Epithelial cell of esophagus (primary cell): ENCODE data around the gene PLGRKT.

Experiments used
- DNase-seq: peaks from one replicate; pipeline ENCODE4 v3.0.0; 2010; ENCODE audit warnings: low read depth
- H3K4me3 ChIP-seq: 2 replicates; pipeline ENCODE4 v1.5.1; 2011; ENCODE audit warnings: mild to moderate bottlenecking, low read length, control low read depth
- TF ChIP-seq, protein P1 (sequence below): IDR thresholded peaks from 2 replicates; pipeline ENCODE4 v1.5.1; 2011; ENCODE audit warnings: low read depth, mild to moderate bottlenecking, low read length, control low read depth, inconsistent platforms; ENCODE audit not compliant: insufficient read depth; ENCODE audit errors: missing control alignments

The PLGRKT gene

DNA sequence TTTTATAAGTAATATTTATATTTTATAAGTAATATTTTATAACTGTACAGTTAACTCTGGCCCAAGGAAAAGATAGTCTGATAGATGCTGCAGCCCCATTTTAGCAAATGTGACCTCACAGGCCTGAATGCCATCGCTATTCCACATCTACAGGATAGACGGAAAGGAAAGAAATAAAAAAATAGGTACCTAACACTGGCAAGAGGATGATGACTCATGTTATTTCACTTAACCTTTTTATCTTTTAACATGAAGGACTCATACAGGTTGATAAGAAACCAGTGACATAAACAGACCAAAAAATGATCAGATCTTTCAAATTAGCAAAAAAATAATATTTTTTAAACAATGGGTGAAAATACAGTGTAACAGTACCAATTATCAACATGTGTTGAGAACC is 15.3 kb upstream of the PLGRKT start:
- peak; percentile 33 for DNase-seq
- TF ChIP-seq, protein P1, sequence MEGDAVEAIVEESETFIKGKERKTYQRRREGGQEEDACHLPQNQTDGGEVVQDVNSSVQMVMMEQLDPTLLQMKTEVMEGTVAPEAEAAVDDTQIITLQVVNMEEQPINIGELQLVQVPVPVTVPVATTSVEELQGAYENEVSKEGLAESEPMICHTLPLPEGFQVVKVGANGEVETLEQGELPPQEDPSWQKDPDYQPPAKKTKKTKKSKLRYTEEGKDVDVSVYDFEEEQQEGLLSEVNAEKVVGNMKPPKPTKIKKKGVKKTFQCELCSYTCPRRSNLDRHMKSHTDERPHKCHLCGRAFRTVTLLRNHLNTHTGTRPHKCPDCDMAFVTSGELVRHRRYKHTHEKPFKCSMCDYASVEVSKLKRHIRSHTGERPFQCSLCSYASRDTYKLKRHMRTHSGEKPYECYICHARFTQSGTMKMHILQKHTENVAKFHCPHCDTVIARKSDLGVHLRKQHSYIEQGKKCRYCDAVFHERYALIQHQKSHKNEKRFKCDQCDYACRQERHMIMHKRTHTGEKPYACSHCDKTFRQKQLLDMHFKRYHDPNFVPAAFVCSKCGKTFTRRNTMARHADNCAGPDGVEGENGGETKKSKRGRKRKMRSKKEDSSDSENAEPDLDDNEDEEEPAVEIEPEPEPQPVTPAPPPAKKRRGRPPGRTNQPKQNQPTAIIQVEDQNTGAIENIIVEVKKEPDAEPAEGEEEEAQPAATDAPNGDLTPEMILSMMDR: no peak
- H3K4me3 ChIP-seq: no peak overlapping the region

DNA sequence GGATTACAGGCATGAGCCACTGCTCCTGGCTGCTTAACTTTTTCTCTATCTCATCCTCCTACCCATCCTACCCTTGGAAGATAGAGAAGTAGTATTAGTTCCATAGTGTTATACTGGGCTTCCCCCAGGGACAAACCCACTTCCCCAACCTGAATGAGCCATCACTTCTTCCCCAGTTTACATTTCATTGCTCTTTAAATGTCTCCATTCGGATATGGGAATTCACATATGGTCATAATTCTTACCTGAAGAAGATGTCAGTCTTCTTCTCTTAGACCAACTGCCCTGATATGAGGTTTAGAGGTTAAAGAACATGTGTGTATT is 14.5 kb upstream of the PLGRKT start:
- DNase-seq: no peak
- TF ChIP-seq, protein P1: no peak
- no peak overlapping the region for H3K4me3 ChIP-seq

DNA sequence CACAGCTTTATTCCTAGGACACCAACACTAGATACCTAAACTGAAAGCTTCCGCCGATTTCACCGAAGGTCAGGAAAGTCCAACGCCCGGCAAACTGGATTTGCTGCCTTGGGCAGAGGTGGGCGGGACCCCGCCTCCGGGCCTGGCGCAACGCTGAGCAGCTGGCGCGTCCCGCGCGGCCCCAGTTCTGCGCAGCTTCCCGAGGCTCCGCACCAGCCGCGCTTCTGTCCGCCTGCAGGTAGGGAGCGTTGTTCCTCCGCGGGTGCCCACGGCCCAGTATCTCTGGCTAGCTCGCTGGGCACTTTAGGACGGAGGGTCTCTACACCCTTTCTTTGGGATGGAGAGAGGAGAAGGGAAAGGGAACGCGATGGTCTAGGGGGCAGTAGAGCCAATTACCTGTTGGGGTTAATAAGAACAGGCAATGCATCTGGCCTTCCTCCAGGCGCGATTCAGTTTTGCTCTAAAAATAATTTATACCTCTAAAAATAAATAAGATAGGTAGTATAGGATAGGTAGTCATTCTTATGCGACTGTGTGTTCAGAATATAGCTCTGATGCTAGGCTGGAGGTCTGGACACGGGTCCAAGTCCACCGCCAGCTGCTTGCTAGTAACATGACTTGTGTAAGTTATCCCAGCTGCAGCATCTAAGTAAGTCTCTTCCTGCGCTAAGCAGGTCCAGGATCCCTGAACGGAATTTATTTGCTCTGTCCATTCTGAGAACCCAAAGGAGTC is 12.8 kb upstream of the PLGRKT start, which contains the start of gene CD274:
Gene CD274 (plus strand): TSS at position 184 of the 733 bp plus-strand sequence. CDS start 5,572 bp downstream, outside the sequence.
- TF ChIP-seq, protein P1: peak; percentile 66
- peak; percentile 95 for DNase-seq
- H3K4me3 ChIP-seq: peak within 1 kb of the TSS; percentile 64

DNA sequence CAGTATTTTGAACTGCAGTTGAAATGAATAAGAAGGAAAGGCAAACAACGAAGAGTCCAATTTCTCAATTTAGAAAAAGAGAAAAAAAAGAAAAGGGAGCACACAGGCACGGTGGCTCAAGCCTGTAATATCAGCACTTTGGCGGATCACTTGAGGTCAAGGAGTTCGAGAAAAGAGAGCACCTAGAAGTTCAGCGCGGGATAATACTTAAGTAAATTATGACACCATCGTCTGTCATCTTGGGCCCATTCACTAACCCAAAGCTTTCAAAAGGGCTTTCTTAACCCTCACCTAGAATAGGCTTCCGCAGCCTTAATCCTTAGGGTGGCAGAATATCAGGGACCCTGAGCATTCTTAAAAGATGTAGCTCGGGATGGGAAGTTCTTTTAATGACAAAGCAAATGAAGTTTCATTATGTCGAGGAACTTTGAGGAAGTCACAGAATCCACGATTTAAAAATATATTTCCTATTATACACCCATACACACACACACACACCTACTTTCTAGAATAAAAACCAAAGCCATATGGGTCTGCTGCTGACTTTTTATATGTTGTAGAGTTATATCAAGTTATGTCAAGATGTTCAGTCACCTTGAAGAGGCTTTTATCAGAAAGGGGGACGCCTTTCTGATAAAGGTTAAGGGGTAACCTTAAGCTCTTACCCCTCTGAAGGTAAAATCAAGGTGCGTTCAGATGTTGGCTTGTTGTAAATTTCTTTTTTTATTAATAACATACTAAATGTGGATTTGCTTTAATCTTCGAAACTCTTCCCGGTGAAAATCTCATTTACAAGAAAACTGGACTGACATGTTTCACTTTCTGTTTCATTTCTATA is 12.0 kb upstream of the PLGRKT start:
- DNase-seq: peak; percentile 75
- TF ChIP-seq, protein P1: no peak

DNA sequence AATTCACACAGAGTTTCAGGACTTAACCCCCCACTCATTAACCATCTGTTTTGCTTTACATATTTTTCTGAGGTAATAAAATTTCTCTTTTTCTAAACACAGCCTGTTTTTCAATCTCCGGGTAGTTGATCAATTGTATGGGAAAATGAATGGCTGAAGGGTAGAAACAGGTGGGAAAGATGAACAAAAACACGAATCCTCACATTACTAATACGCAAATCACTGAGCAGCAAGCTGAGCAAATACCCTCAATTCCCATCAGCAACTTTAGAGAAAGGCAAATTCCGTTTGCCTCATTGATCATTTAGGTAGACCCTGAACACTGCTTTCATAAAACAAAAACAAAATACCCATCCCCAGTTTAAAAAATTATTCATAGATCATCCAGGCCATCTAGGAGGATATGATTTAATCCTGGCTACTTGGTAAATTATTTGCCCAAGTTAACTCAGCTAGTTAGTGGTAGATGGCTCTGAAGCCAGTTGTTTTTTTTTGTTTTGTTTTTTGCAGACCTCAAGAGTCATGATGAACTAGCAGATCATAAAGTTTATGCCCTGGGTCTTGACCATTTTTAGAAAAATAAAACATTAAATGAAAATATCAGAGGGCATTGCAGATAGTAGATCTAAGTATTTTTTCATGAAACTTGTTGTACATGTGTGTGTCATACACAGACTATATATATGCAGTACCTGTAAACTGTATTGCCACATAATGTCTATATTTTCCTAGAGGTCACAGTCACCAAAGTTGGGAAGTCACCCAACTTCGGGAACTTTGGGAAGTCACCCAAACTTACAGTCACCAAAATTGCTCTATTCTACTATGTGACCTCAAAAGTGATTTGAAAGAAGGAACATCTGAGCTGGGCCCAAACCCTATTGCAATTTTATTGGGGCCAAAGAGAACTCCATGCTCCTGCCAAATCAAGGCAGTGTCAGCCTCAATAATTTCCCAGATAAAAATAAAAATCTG is 11.0 kb upstream of the PLGRKT start:
- TF ChIP-seq, protein P1: no peak
- H3K4me3 ChIP-seq: no peak overlapping the region
- no peak for DNase-seq

More for the DNA sequence above, 12.0 kb upstream of the PLGRKT start:
- H3K4me3 ChIP-seq: peak overlapping the region; percentile 64

DNA sequence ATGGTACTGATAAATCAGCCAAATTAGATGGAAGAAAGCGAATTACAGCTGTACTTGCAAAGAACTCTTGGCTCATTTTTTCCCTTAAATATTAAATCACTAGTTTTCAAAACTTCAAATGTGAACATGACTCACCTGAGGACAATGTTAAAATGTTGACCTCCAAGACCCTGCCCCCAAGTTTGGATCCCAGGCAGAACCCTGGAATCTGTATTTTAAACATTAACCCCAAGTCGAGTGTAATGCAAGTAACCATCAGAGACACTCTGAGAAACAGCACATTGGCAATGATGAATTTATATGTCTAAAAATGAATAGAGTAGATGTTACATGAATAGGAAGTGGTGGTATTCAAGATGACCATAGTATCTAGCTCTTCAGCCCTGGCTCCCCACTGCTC is 10.3 kb upstream of the PLGRKT start:
- no peak overlapping the region for H3K4me3 ChIP-seq
- no peak for DNase-seq
- TF ChIP-seq, protein P1: no peak
